GM12873 (cell line): ENCODE measurements around the gene FOXM1.

ENCODE experiments used
- CTCF ChIP-seq: IDR thresholded peaks from 2 replicates; pipeline ENCODE4 v1.5.1; 2012; ENCODE audit warnings: low read depth, mild to moderate bottlenecking, moderate library complexity, low read length, control low read depth; ENCODE audit not compliant: insufficient read depth; ENCODE audit errors: missing control alignments

Gene FOXM1

GRCh38 chr12:2833810-2834209, 43.2 kb downstream of the FOXM1 start:
- TF ChIP-seq CTCF = no peak

- no peak for TF ChIP-seq CTCF
Observed at GRCh38 chr12:2833327-2833726, 43.6 kb downstream of the FOXM1 start.

DNA sequence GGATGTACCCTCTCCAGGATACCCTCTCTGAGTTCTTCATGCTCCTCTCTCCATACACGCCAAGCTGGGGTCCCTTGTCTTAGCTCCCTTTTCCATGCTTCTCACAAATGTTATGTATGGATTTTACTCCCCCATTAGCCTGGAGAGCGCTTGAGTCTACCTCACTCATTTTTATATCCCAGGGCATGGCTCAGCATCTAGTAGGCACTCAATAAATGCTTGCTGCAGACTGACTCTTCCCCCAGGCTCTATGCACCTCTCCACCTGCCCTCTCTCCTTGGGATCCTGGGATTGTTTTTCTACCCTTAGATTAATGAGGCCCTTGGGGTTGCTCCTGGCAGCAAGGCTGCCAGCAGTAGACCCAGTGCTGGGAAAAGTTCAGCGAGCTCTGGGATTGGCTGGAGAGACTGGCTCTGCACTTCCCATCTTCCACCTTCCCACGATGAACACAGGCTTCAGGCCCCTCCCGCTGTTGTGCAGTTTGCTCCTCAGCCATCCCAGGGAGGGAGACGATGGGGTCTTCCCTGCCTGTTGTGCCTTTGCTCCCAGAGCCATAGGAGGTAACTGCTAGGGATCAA, 44.3 kb downstream of the FOXM1 start:
- TF ChIP-seq CTCF = no peak

- no peak for TF ChIP-seq CTCF
Observed at GRCh38 chr12:2829275-2829674, 47.7 kb downstream of the FOXM1 start.

GRCh38 chr12:2826721-2827515, 50.1 kb downstream of the FOXM1 start:
- TF ChIP-seq CTCF = no peak

DNA sequence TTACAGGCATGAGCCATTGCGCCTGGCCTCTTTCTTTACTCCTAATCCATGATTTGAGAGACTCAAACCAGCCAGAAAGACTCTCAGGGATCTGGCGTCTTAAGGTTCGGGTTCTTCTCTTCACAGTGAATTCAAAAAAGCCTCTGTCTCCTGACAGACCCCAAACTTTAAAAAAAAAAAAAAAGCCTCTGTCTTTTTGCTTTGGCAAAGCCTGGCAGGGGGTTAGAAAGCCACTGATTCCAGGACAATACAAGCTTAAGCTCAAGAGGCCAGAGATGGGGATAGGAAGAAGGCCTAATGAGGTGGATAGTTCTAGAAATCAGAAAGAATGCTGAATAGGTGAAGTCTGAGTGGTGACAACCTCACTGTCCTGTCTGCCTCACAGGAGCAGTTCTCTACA, 50.9 kb downstream of the FOXM1 start:
- no peak for TF ChIP-seq CTCF

- no peak for TF ChIP-seq CTCF
Observed at GRCh38 chr12:2825132-2825531, 51.8 kb downstream of the FOXM1 start.
